ENCODE data around the gene MTRFR.
"Not testable (repeated sequence)": the region's sequence is repeated elsewhere in the genome, so short reads cannot be mapped to it uniquely, and the experiment has no call there.

MTRFR gene

GRCh38 chr12:123199936-123200335, 33.3 kb upstream of the MTRFR start (continued):
- TF ChIP-seq, protein P1, sequence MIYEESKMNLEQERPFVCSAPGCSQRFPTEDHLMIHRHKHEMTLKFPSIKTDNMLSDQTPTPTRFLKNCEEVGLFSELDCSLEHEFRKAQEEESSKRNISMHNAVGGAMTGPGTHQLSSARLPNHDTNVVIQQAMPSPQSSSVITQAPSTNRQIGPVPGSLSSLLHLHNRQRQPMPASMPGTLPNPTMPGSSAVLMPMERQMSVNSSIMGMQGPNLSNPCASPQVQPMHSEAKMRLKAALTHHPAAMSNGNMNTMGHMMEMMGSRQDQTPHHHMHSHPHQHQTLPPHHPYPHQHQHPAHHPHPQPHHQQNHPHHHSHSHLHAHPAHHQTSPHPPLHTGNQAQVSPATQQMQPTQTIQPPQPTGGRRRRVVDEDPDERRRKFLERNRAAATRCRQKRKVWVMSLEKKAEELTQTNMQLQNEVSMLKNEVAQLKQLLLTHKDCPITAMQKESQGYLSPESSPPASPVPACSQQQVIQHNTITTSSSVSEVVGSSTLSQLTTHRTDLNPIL (CRISPR knock-in tag; IDR thresholded peaks at IDR 0.05; ENCODE audit: low read depth) = no peak
- TF ChIP-seq ZC3H10 (CRISPR knock-in tag; IDR thresholded peaks at IDR 0.05) (no peak), ESRRG (CRISPR knock-in tag; IDR thresholded peaks at IDR 0.05) (no peak)

GRCh38 chr12:123200414-123200813, 32.8 kb upstream of the MTRFR start:
- TF ChIP-seq SNAI2 (CRISPR knock-in tag; IDR thresholded peaks at IDR 0.05) (no peak), TCF4 (CRISPR knock-in tag; IDR thresholded peaks at IDR 0.05; ENCODE audit: borderline replicate concordance) (no peak)
- no peak for ATAC-seq

DNA sequence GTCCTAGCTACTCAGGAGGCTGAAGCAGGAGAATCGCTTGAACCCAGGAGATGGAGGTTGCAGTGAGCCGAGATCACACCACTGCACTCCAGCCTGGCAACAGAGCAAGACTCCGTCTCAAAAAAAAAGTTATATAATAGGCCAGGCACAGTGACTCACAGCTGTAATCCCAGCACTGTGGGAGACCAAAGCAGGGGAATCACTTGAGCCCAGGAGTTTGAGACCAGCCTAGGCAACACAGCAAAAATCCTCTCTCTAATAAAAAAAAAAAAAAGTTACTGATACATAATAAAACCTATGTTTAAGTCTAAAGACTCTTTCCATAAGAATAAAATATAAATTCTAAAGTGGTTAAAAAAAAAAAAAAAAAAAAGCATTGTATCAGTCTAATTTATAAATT, 26.4 kb upstream of the MTRFR start:
- peak; percentile 44; the same call in 2 of the 3 replicates for ATAC-seq

DNA sequence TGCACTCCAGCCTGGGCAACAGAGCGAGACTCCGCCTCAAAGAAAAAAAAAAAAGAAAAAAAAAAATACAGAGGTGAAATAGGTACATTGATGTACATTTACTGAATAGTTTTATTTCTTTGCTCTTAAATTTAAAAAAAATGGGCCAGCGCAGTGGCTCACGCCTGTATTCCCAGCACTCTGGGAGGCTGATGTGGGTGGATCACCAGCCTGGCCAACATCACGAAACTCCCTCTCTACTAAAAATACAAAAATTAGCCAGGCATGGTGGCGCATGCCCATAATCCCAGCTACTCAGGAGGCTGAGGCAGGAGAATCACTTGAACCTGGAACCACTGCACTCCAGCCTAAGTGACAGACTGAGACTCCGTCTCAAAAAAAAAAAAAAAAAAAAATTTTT, 25.4 kb upstream of the MTRFR start:
- ATAC-seq = not testable (repeated sequence)

GRCh38 chr12:123223241-123223668, 10.0 kb upstream of the MTRFR start:
- no peak for TF ChIP-seq CSDC2 (CRISPR knock-in tag; IDR thresholded peaks at IDR 0.05)
- no peak for TF ChIP-seq ISL1 (CRISPR knock-in tag; IDR thresholded peaks at IDR 0.05)
- TF ChIP-seq, protein P2, sequence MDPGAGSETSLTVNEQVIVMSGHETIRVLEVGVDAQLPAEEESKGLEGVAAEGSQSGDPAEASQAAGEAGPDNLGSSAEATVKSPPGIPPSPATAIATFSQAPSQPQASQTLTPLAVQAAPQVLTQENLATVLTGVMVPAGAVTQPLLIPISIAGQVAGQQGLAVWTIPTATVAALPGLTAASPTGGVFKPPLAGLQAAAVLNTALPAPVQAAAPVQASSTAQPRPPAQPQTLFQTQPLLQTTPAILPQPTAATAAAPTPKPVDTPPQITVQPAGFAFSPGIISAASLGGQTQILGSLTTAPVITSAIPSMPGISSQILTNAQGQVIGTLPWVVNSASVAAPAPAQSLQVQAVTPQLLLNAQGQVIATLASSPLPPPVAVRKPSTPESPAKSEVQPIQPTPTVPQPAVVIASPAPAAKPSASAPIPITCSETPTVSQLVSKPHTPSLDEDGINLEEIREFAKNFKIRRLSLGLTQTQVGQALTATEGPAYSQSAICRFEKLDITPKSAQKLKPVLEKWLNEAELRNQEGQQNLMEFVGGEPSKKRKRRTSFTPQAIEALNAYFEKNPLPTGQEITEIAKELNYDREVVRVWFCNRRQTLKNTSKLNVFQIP (CRISPR knock-in tag; IDR thresholded peaks at IDR 0.05; ENCODE audit: borderline replicate concordance, low read depth) = no peak
- TF ChIP-seq, protein P1 (CRISPR knock-in tag; IDR thresholded peaks at IDR 0.05; ENCODE audit: low read depth) = no peak
- no peak for TF ChIP-seq ZNF565 (CRISPR knock-in tag; conservative IDR thresholded peaks at IDR 0.05; ENCODE audit: low read depth)
- TF ChIP-seq ZFP3 (CRISPR knock-in tag; IDR thresholded peaks at IDR 0.05) = no peak
- ATAC-seq = no peak

DNA sequence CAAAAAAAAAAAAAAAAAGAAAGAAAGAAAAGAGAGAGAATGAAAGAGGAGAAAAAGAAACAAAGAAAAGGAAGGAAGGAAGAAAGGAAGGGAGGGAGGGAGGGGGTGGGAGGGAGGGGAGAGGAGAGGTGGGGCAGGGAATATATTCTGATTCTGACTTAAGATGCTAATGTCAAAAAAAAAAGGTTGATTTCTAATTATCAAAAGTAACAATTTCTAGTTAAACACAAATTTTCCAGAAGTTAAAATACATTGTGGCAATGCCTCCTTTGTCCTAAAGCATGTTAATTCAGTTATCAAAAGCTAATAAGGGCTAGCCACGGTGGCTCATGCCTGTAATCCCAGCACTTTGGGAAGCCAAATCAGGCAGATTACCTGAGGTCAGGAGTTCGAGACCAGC, 7.8 kb upstream of the MTRFR start:
- TF ChIP-seq PPARA (CRISPR knock-in tag; IDR thresholded peaks at IDR 0.05; ENCODE audit: borderline replicate concordance) (no peak), ZC3H10 (CRISPR knock-in tag; IDR thresholded peaks at IDR 0.05) (no peak), TOX (CRISPR knock-in tag; IDR thresholded peaks at IDR 0.05; ENCODE audit: borderline replicate concordance) (no peak), GLIS3 (CRISPR knock-in tag; IDR thresholded peaks at IDR 0.05) (no peak), SNAI2 (CRISPR knock-in tag; IDR thresholded peaks at IDR 0.05) (no peak), BACH2 (CRISPR knock-in tag; IDR thresholded peaks at IDR 0.05; ENCODE audit: borderline replicate concordance) (no peak), OSR1 (CRISPR knock-in tag; IDR thresholded peaks at IDR 0.05) (no peak), ZFP3 (CRISPR knock-in tag; IDR thresholded peaks at IDR 0.05) (no peak), CSRNP3 (CRISPR knock-in tag; IDR thresholded peaks at IDR 0.05) (no peak), ZFP30 (CRISPR knock-in tag; IDR thresholded peaks at IDR 0.05) (no peak)
- TF ChIP-seq, protein P2 (CRISPR knock-in tag; IDR thresholded peaks at IDR 0.05; ENCODE audit: borderline replicate concordance, low read depth) = no peak
- TF ChIP-seq, protein P3, sequence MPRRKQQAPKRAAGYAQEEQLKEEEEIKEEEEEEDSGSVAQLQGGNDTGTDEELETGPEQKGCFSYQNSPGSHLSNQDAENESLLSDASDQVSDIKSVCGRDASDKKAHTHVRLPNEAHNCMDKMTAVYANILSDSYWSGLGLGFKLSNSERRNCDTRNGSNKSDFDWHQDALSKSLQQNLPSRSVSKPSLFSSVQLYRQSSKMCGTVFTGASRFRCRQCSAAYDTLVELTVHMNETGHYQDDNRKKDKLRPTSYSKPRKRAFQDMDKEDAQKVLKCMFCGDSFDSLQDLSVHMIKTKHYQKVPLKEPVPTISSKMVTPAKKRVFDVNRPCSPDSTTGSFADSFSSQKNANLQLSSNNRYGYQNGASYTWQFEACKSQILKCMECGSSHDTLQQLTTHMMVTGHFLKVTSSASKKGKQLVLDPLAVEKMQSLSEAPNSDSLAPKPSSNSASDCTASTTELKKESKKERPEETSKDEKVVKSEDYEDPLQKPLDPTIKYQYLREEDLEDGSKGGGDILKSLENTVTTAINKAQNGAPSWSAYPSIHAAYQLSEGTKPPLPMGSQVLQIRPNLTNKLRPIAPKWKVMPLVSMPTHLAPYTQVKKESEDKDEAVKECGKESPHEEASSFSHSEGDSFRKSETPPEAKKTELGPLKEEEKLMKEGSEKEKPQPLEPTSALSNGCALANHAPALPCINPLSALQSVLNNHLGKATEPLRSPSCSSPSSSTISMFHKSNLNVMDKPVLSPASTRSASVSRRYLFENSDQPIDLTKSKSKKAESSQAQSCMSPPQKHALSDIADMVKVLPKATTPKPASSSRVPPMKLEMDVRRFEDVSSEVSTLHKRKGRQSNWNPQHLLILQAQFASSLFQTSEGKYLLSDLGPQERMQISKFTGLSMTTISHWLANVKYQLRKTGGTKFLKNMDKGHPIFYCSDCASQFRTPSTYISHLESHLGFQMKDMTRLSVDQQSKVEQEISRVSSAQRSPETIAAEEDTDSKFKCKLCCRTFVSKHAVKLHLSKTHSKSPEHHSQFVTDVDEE (CRISPR knock-in tag; IDR thresholded peaks at IDR 0.05) = no peak
- TF ChIP-seq, protein P1 (CRISPR knock-in tag; IDR thresholded peaks at IDR 0.05; ENCODE audit: low read depth) = no peak
- no peak for ATAC-seq

Measured in SK-N-SH treated with all-trans-retinoic acid at 6 μM for 48 hours (cell line).